Liver (tissue), 9 donors: ENCODE data around the gene VWF. TPM values are rescaled to one million over a fixed set of nuclear protein-coding genes. Genes with fewer than 3 reads are reported as not detected.

ENCODE experiments used
- DNase-seq: peaks from one replicate; pipeline ENCODE4 v3.0.0-alpha.2; 2017; ENCODE audit warnings: low spot score
- H3K27ac ChIP-seq, 2 donors: one replicate each; pipeline ENCODE4 v1.7.0; 2013; ENCODE audit warnings: inconsistent platforms in 2 of 2, low read length in 2 of 2, control low read depth in 1 of 2, low read depth in 1 of 2, mild to moderate bottlenecking in 1 of 2
- H3K27me3 ChIP-seq, 4 donors: one replicate each; pipeline versions ENCODE4 v1.6.1 to v1.7.0; 2013; ENCODE audit warnings: low read length in 3 of 4, inconsistent platforms in 1 of 4, mild to moderate bottlenecking in 1 of 4, moderate library complexity in 1 of 4; ENCODE audit not compliant: control insufficient read depth in 4 of 4, insufficient read depth in 4 of 4
- H3K36me3 ChIP-seq, 4 donors: one replicate each; pipeline versions ENCODE4 v1.6.1 to v1.7.0; 2013; ENCODE audit warnings: low read length in 3 of 4, mild to moderate bottlenecking in 3 of 4, low read depth in 1 of 4, moderate library complexity in 1 of 4; ENCODE audit not compliant: control insufficient read depth in 4 of 4, insufficient read depth in 3 of 4
- H3K4me1 ChIP-seq, 4 donors: one replicate each; pipeline versions ENCODE4 v1.6.1 to v1.7.0; 2013; ENCODE audit warnings: low read length in 3 of 4, mild to moderate bottlenecking in 3 of 4, moderate library complexity in 1 of 4; ENCODE audit not compliant: control insufficient read depth in 4 of 4, insufficient read depth in 4 of 4
- H3K4me3 ChIP-seq, 3 donors: one replicate each; pipeline versions ENCODE4 v1.6.1 to v1.7.0; 2013; ENCODE audit warnings: low read length in 3 of 3, control low read depth in 1 of 3, low read depth in 1 of 3, mild to moderate bottlenecking in 1 of 3
- H3K9ac ChIP-seq, 2 donors: one replicate each; pipeline ENCODE4 v1.7.0; 2013; ENCODE audit warnings: low read length in 2 of 2, mild to moderate bottlenecking in 2 of 2, moderate library complexity in 2 of 2, control low read depth in 1 of 2, low read depth in 1 of 2
- H3K9me3 ChIP-seq, 4 donors: one replicate each; pipeline versions ENCODE4 v1.6.1 to v1.7.0; 2013; ENCODE audit warnings: low read length in 3 of 4; ENCODE audit not compliant: control insufficient read depth in 4 of 4
- CTCF ChIP-seq: fragments of 150-350 bp; IDR thresholded peaks from 2 replicates; pipeline ENCODE4 v1.5.1; 2017; ENCODE audit warnings: improper control_type of control experiment, low read depth, low read length; ENCODE audit not compliant: missing input control
- EGR1 ChIP-seq, 2 donors: IDR thresholded peaks; 2 replicates each; pipeline ENCODE4 v1.6.1; 2016 to 2018; ENCODE audit warnings: antibody characterized with exemption in 2 of 2, low read depth in 2 of 2
- FOXA1 ChIP-seq: IDR thresholded peaks from 2 replicates; pipeline ENCODE4 v1.6.1; 2016; ENCODE audit warnings: antibody characterized with exemption
- FOXA2 ChIP-seq: IDR thresholded peaks from 2 replicates; pipeline ENCODE4 v1.6.1; 2016; ENCODE audit warnings: antibody characterized with exemption
- HNF4A ChIP-seq, 2 donors: conservative IDR thresholded peaks; 2 replicates each; pipeline ENCODE4 v1.6.1; 2016; ENCODE audit warnings: antibody characterized with exemption in 2 of 2, mild to moderate bottlenecking in 2 of 2
- NR2F2 ChIP-seq: IDR thresholded peaks from 2 replicates; pipeline ENCODE4 v1.6.1; 2016; ENCODE audit warnings: antibody characterized with exemption
- RAD21 ChIP-seq, 2 donors: IDR thresholded peaks; 2 replicates each; pipeline ENCODE4 v1.6.1; 2016; ENCODE audit warnings: antibody characterized with exemption in 2 of 2, mild to moderate bottlenecking in 2 of 2
- REST ChIP-seq: IDR thresholded peaks from 2 replicates; pipeline ENCODE4 v1.6.1; 2016; ENCODE audit warnings: antibody characterized with exemption, mild to moderate bottlenecking
- SP1 ChIP-seq: IDR thresholded peaks from 2 replicates; pipeline ENCODE4 v1.6.1; 2018; ENCODE audit warnings: antibody characterized with exemption, mild to moderate bottlenecking
- TAF1 ChIP-seq: conservative IDR thresholded peaks from 2 replicates; pipeline ENCODE4 v1.6.1; 2016; ENCODE audit warnings: antibody characterized with exemption, mild to moderate bottlenecking
- WGBS: extraction: QIAGEN DNeasy Blood & Tissue Kit; methylation state at CpG from one replicate; pipeline ENCODE4 v1.1.7; 2013; 5-methylcytosine and 5-hydroxymethylcytosine counted together
- polyA plus RNA-seq, 2 donors: library from polyadenylated mRNA; stranded (reverse) in 1 of 2; unstranded in 1 of 2; fragments of 200-250 nt in 1 of 2; fragments of >200 nt in 1 of 2; fragmentation: Nextera tagmentation in 1 of 2; extraction: Ambion mirVana in 1 of 2; gene quantifications; one replicate each; pipeline versions ENCODE4 v1.2.1 to v1.2.3, GENCODE V29; 2013 to 2015
- total RNA-seq, 2 donors: library from RNA; depleted of rRNA; stranded (reverse); fragments of >200 nt; gene quantifications; one replicate each; pipeline ENCODE4 v1.2.3, GENCODE V29; 2014
- TF ChIP-seq, protein P1 (sequence below): IDR thresholded peaks from 2 replicates; pipeline ENCODE4 v1.6.1; 2016; ENCODE audit warnings: antibody characterized with exemption
- TF ChIP-seq, protein P2 (sequence below): IDR thresholded peaks from 2 replicates; pipeline ENCODE4 v1.6.1; 2016; ENCODE audit warnings: antibody characterized with exemption
- donor health status: healthy.
- donor health status: healthy.
- donor health status: healthy.
- donor health status: healthy.
- donor health status: healthy.

The VWF gene
- total and polyA plus RNA-seq, 4 donors: 2.1 to 10.8 (median 4.0) TPM

DNA sequence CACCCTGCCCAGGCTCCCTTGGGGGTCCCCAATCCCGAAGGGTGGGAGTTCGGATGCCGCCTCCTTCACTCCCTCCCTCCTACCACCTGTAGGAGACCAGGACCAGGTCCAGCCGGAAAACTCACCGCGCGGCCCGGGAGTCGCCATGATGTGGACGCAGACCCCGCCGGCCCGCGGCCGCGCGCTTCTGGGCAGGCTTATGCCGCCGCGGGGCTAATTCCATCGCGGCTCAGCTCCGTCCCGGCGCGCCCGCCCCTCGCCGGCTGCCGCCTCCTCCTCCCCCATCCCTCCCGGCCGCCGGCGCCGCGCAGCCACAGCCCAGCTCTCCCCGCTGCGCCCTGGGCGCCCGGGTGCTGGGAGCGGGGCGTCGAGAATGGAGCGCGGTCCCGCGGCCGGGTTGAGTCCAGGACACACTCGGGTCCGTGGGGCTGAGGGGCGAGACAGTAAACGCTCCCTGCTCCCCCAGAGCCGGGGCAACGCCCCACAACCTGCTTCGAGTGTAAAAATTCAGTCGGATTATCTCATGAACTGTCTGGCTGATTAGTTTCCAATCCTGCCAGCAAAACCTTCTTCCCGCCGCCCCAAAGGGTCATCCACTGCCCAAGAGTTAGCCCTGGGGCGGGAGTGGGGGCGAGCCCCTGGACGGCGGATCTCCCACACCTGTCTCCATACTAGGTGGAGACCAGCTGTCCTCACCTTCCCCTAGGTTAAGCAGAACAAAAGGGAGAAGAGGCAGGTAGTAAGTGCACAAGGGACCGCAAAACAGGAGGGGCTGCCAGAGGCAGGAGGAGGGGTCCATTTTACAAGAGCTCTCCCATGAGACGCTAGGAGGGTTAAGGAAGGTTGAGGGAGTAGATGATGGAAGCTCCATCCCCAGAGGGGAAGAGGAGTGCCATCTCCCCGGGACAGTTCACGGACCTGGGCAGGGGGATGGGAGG is 179.1 kb downstream of the VWF start, which contains the start of gene ANO2:
Gene ANO2, minus strand, starts transcription at position 189 of the 938 bp plus-strand sequence. Its CDS starts 42 bp downstream, at position 147.
- Histone ChIP-seq H3K36me3 (no peaks in the 10 kb centered on the region), H3K27me3 (peaks cover 0 to 13% (median 9%) of the 10 kb centered on the region in 4 donors), H3K27ac (no peak within 1 kb of the TSS), H3K9ac (no peak within 1 kb of the TSS), H3K4me1 (peaks cover 0 to 10% (median 6%) of the 10 kb centered on the region in 4 donors), H3K4me3 (peak within 1 kb of the TSS in 2 of 3 donors; percentile 22 to 38), H3K9me3 (peaks cover 0 to 2% (median 0%) of the 10 kb centered on the region in 4 donors)
- DNase-seq: no peak
- TF ChIP-seq HNF4A (conservative IDR thresholded peaks at IDR 0.05) (no peak), CTCF (no peak), NR2F2 (no peak), FOXA2 (no peak), REST (no peak), EGR1 (IDR thresholded peaks at IDR 0.05; ENCODE audit: low read depth in 2 of 2) (no peak), FOXA1 (no peak), TAF1 (no peak), RAD21 (IDR thresholded peaks at IDR 0.05) (no peak), SP1 (no peak)
- TF ChIP-seq, protein P1, sequence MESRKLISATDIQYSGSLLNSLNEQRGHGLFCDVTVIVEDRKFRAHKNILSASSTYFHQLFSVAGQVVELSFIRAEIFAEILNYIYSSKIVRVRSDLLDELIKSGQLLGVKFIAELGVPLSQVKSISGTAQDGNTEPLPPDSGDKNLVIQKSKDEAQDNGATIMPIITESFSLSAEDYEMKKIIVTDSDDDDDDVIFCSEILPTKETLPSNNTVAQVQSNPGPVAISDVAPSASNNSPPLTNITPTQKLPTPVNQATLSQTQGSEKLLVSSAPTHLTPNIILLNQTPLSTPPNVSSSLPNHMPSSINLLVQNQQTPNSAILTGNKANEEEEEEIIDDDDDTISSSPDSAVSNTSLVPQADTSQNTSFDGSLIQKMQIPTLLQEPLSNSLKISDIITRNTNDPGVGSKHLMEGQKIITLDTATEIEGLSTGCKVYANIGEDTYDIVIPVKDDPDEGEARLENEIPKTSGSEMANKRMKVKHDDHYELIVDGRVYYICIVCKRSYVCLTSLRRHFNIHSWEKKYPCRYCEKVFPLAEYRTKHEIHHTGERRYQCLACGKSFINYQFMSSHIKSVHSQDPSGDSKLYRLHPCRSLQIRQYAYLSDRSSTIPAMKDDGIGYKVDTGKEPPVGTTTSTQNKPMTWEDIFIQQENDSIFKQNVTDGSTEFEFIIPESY: no peak
- TF ChIP-seq, protein P2, sequence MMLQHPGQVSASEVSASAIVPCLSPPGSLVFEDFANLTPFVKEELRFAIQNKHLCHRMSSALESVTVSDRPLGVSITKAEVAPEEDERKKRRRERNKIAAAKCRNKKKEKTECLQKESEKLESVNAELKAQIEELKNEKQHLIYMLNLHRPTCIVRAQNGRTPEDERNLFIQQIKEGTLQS: no peak
- WGBS: 3% methylated on average over 66 of the region's 66 CpGs

DNA sequence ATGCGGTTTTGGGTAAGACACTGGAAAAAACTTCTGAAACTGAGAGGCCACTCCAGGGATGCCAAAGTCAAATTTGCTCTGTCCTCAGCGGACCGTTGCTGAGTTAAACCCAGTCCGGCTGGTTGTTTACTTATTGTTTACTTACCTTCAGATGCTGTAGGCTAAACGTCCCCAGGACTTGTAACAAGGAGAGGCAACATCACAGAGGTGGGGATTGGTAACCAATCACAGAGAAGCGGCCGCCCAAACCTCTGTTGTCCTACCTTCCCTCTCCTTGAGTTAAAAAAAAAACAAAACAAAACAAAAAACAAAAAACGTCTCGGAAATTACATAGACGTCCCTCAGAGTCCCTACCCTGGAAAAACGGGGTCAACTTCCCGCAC is 179.8 kb downstream of the VWF start:
- Histone ChIP-seq H3K4me1 (peaks cover 0 to 10% (median 6%) of the 10 kb centered on the region in 4 donors), H3K9me3 (peaks cover 0 to 2% (median under 1%) of the 10 kb centered on the region in 4 donors), H3K4me3 (peak overlapping the region in 1 of 3 donors; percentile 38), H3K36me3 (no peaks in the 10 kb centered on the region), H3K27me3 (peaks cover 0 to 13% (median 9%) of the 10 kb centered on the region in 4 donors), H3K27ac (no peak overlapping the region), H3K9ac (no peak overlapping the region)
- no peak for TF ChIP-seq REST
- WGBS: 16% methylated on average over 12 of the region's 12 CpGs
- no peak for DNase-seq
